Thyroid gland (tissue), 4 donors: Measurements from ENCODE around the gene SEC22C. TPM values are rescaled to one million over a fixed set of nuclear protein-coding genes. Genes with fewer than 3 reads are reported as not detected.
A peak's percentile ranks its signal among the peaks of the same experiment; 100 is the strongest.

Experiments
- DNase-seq, 2 donors: peaks; one replicate each; pipeline ENCODE4 v3.0.0-alpha.2; 2019
- H3K27ac ChIP-seq, 3 donors: fragments of 200-600 bp; sonication (generic); 1 replicate in 2 of 3; 2 replicates in 1 of 3; pipeline ENCODE4 v1.5.1; 2016 to 2019; ENCODE audit warnings: mild to moderate bottlenecking in 1 of 3, moderate library complexity in 1 of 3
- H3K27me3 ChIP-seq: fragments of 200-600 bp; sonication (generic); one replicate; pipeline ENCODE4 v1.5.1; 2019
- H3K36me3 ChIP-seq, 2 donors: fragments of 200-600 bp; sonication (generic); one replicate each; pipeline ENCODE4 v1.5.1; 2016 to 2019
- H3K4me1 ChIP-seq, 2 donors: fragments of 200-600 bp; sonication (generic); one replicate each; pipeline ENCODE4 v1.5.1; 2017 to 2019
- H3K4me3 ChIP-seq, 3 donors: fragments of 200-600 bp; sonication (generic); replicated peaks in 1 of 3; 1 replicate in 2 of 3; 2 replicates in 1 of 3; pipeline ENCODE4 v1.5.1; 2016; ENCODE audit warnings: mild to moderate bottlenecking in 1 of 3
- H3K9me3 ChIP-seq: fragments of 200-600 bp; sonication (generic); one replicate; pipeline ENCODE4 v1.5.1; 2017
- POLR2A ChIP-seq, 2 donors: fragments of 450-650 bp; IDR thresholded peaks; one replicate each; pipeline ENCODE4 v1.6.1; 2017; ENCODE audit warnings: antibody characterized with exemption in 2 of 2, mild to moderate bottlenecking in 2 of 2, moderate library complexity in 1 of 2
- WGBS, 2 donors: methylation state at CpG; one replicate each; pipeline ENCODE4 v1.1.5; 2017; 5-methylcytosine and 5-hydroxymethylcytosine counted together
- intact Hi-C: fragments of 100-400 bp; cut with DNase I; formaldehyde crosslinking; loops from one replicate; pipeline ENCODE4 v1.15.1; 2023
- total RNA-seq, 4 donors: library from RNA; depleted of rRNA; stranded (reverse); fragments of >200 nt; gene quantifications; one replicate each; pipeline ENCODE4 v1.2.3, GENCODE V29; 2016
- TF ChIP-seq, protein P1 (sequence below), 6 experiments: fragments of 200-600 bp in 3 of 6; fragments of 450-650 bp in 3 of 6; sonication (generic) in 3 of 6; IDR thresholded peaks; one replicate each; pipeline ENCODE4 v1.5.1; 2016 to 2019; ENCODE audit warnings: antibody characterized with exemption in 6 of 6, mild to moderate bottlenecking in 2 of 6, inconsistent platforms in 1 of 6, moderate library complexity in 1 of 6

Gene SEC22C
- total RNA-seq, 4 donors from 2014 or later = 59.9 to 66.4 (median 62.7) TPM

DNA sequence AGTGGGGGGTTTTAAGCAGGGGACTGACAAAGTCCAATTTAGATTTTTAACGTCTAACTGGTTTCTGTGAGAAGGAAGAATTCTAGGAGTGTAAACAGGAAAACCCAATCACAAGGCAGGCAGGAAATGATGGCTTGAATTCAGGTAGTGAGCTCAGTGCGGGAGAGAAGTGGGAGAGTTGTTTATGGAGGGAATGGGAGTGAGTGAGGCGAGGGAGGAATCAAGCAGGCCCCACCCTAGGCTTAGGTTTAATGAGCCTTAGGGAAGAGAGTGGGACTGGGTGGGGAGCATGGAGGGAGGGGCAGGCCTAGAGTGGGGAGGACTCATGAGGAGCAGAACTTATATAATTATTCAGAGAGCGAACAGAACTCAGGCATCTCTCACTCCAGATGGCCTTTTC is 61.4 kb downstream of the SEC22C start:
- intact Hi-C loops = no loop called here
- Histone ChIP-seq H3K4me3 (no peak overlapping the region), H3K36me3 (no peaks in the 10 kb centered on the region), H3K9me3 (no peaks in the 10 kb centered on the region), H3K27ac (peak overlapping the region in 1 of 3 donors; percentile 33), H3K27me3 (no peaks in the 10 kb centered on the region), H3K4me1 (peaks cover 0 to 4% of the 10 kb centered on the region in 2 donors)
- WGBS, 2 donors = 67 to 73% methylated on average over 4 of the region's 4 CpGs
- DNase-seq = no peak
- TF ChIP-seq POLR2A (IDR thresholded peaks at IDR 0.05) = no peak
- TF ChIP-seq, protein P1, sequence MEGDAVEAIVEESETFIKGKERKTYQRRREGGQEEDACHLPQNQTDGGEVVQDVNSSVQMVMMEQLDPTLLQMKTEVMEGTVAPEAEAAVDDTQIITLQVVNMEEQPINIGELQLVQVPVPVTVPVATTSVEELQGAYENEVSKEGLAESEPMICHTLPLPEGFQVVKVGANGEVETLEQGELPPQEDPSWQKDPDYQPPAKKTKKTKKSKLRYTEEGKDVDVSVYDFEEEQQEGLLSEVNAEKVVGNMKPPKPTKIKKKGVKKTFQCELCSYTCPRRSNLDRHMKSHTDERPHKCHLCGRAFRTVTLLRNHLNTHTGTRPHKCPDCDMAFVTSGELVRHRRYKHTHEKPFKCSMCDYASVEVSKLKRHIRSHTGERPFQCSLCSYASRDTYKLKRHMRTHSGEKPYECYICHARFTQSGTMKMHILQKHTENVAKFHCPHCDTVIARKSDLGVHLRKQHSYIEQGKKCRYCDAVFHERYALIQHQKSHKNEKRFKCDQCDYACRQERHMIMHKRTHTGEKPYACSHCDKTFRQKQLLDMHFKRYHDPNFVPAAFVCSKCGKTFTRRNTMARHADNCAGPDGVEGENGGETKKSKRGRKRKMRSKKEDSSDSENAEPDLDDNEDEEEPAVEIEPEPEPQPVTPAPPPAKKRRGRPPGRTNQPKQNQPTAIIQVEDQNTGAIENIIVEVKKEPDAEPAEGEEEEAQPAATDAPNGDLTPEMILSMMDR (IDR thresholded peaks at IDR 0.05) = no peak

DNA sequence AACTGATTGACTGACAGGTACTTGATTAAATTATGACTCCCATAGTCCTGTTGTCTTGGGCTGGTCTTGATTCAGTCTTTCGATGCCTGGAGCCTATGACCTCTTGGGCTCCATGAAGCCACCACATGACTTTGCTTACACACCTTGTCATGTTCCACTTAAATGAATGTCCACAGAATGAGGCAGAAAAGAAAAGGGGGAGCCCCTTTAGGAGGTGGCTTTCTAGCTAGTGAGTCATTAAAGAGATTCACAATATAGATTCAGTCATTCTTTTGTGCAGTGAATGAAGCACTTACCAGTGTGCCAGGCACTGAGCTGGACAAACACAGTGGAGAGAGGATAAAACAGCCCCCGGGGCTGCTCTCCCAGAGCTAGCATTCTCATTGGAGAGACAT is 62.2 kb downstream of the SEC22C start:
- no peak for TF ChIP-seq POLR2A (IDR thresholded peaks at IDR 0.05)
- TF ChIP-seq, protein P1 (IDR thresholded peaks at IDR 0.05) = no peak
- 80 to 93% methylated on average over 2 of the region's 2 CpGs for WGBS, 2 donors

DNA sequence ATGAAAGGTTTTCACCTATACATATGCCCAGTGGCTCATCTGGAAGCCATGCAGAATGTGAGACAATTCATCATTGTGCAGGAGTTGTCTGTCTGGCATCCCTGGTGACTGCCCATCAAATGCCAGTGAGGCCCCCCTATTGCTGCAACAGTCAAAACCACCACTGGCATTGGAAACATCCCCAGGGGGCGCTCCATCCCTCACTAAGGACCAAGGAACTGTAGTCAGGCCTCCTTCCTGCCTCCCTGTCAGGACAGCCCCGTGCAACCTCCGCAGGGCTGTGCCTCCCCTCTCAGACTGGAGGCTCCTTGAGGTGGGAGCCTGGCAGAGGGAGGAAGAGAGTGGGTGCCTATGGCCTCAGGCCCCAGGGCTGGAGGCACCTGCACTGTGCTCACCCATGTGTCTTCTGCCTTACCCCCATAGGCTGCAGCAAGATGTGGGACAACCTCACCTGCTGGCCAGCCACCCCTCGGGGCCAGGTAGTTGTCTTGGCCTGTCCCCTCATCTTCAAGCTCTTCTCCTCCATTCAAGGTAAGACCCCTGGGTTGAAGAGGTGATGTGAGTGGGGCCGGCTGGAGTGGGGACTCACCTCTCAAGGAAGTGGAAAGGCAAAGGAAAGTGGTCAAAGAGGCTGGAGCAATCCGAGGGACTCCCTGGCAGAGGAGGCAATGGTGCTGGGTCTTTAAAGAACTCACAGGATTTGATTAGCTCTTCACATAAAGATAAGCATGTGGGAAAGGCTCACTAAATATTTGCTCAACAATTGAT is 62.8 kb downstream of the SEC22C start:
- H3K9me3 ChIP-seq = no peaks in the 10 kb centered on the region
- H3K36me3 ChIP-seq = no peaks in the 10 kb centered on the region
- no peak overlapping the region for H3K4me3 ChIP-seq
- H3K27ac ChIP-seq = no peak overlapping the region
- H3K27me3 ChIP-seq = no peaks in the 10 kb centered on the region
- 74 to 76% methylated on average over 6 of the region's 6 CpGs for WGBS, 2 donors
- H3K4me1 ChIP-seq = peaks cover 0 to 4% of the 10 kb centered on the region in 2 donors
- no peak for DNase-seq
- intact Hi-C loops = no loop called here
- TF ChIP-seq POLR2A (IDR thresholded peaks at IDR 0.05) = no peak
- TF ChIP-seq, protein P1 (IDR thresholded peaks at IDR 0.05) = no peak

More for the DNA sequence above, 62.2 kb downstream of the SEC22C start:
- Histone ChIP-seq H3K4me3 (no peak overlapping the region), H3K4me1 (peaks cover 0 to 4% of the 10 kb centered on the region in 2 donors), H3K27ac (peak overlapping the region in 1 of 3 donors; percentile 33), H3K27me3 (no peaks in the 10 kb centered on the region), H3K36me3 (no peaks in the 10 kb centered on the region), H3K9me3 (no peaks in the 10 kb centered on the region)
- intact Hi-C loops = no loop called here
- DNase-seq = no peak

DNA sequence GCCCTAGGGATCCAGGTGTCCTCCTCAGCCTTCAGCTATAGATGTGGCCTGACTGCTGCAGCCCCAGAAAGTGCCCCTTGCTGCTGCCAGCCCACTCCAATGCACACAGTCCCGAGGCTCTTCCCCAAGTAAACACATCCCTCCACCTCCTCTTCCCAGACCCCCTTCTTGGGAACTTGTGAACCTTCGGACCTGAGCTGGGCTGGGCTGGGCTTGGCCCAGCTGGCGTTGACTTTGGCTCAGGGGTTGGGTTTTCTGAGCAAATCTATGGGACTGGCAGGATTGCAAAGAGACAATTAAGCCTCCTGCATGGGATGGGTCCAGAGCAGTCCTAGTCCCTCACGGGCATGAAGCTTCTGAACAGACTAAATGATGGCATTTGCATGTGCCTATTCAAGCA is 64.7 kb downstream of the SEC22C start:
- Histone ChIP-seq H3K27ac (no peak overlapping the region), H3K4me1 (peaks cover 0 to 4% of the 10 kb centered on the region in 2 donors), H3K36me3 (no peaks in the 10 kb centered on the region), H3K4me3 (no peak overlapping the region), H3K27me3 (no peaks in the 10 kb centered on the region), H3K9me3 (no peaks in the 10 kb centered on the region)
- DNase-seq = no peak
- TF ChIP-seq, protein P1 (IDR thresholded peaks at IDR 0.05) = no peak
- TF ChIP-seq POLR2A (IDR thresholded peaks at IDR 0.05) = no peak
- intact Hi-C loops = no loop called here
- 44 to 57% methylated on average over 4 of the region's 4 CpGs for WGBS, 2 donors

DNA sequence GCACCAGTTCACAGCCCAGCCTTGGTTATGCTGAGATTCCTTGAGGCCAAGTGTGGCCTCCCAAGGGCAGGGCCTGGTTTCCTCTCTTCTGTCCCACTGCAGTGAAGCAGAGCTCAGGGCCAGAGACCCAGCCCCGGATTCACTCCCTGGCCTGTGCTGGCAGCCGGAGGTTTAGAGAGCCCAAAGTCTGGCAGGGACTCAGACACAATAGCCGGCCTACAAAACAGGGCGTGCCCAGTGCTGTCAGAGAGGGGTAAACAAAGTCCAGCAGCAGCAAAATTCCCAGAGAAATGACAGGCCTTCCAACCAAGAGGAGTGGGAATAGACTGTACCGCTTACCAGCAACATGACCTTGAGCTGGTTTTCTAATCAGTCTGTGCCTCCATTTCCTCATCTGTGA is 65.3 kb downstream of the SEC22C start:
- Histone ChIP-seq H3K4me3 (no peak overlapping the region), H3K4me1 (peaks cover 0 to 4% of the 10 kb centered on the region in 2 donors), H3K9me3 (no peaks in the 10 kb centered on the region), H3K27ac (no peak overlapping the region), H3K27me3 (no peaks in the 10 kb centered on the region), H3K36me3 (no peaks in the 10 kb centered on the region)
- WGBS, 2 donors = 83 to 89% methylated on average over 5 of the region's 5 CpGs
- intact Hi-C loops = no loop called here
- DNase-seq = no peak
- TF ChIP-seq POLR2A (IDR thresholded peaks at IDR 0.05) = no peak
- TF ChIP-seq, protein P1 (IDR thresholded peaks at IDR 0.05) = no peak
